Activated CD8-positive, alpha-beta memory T cell treated with anti-CD3 and anti-CD28 coated beads, Interleukin-2, amount 50 U/mL, for 1 hour (primary cell): Measurements from ENCODE around the gene AIG1.
"Not testable (repeated sequence)": the region's sequence is repeated elsewhere in the genome, so short reads cannot be mapped to it uniquely, and the experiment has no call there.

Source experiments
- DNase-seq: peaks from one replicate; pipeline ENCODE4 v3.0.0-alpha.2; 2020; ENCODE audit errors: extremely low read depth

Gene AIG1

GRCh38 chr6:143229400-143229799 lies 168.7 kb downstream of the AIG1 start:
- no peak for DNase-seq

DNA sequence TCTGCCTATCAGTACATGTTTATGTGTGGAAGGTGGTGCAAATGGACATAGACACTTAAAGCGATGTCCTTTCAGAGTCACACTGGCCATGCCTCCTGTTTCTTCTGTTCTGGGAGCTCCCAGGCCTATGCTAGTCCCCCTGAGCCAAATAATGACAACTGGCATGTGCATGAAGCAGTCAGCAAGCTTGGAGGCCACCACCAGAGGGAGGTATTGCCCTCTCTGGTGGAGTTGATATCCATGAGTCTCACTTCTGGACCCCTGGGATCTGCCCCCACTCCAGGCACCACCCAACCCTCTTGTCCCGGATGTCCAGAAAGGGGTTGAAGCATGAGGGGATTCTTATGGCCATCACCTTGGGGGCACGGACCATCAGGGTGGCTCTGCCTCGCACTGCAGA lies 172.2 kb downstream of the AIG1 start:
- DNase-seq, result no peak

DNA sequence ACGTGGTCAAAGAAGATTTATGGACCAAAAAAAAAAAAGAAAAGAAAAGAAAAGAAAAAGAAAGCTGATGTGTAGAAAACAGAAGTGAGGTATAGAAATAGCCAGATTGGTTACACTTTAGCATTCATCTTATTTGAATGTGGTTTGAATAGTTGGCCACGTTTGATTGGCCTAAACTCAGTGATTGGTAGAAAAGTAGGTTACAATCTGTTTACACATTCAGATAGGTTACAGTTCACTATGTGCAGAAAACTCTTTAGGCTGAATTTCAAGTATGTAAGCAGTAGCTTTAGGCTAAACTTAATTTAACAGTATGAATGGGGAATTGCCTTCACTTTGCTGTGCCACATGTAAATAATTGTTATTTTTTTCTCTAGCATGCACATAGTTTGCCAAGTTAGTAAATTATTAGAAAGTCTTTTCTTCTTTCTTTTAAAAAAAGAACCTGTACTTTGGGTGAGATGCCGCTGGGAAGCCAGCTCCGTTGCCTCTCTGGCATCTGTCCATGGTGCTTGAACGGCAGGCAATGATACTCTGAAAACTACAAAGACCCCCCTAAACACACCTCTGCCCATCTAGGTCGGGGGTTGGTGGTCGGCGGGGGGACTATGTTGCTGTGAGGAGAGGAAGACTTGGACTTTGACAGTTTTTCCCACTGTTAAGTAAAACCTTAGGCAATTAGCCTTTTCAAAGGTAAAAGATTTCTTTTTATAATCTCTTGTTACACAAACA lies 173.0 kb downstream of the AIG1 start:
- no peak for DNase-seq

GRCh38 chr6:143234734-143235133 lies 174.0 kb downstream of the AIG1 start:
- no peak for DNase-seq

DNA sequence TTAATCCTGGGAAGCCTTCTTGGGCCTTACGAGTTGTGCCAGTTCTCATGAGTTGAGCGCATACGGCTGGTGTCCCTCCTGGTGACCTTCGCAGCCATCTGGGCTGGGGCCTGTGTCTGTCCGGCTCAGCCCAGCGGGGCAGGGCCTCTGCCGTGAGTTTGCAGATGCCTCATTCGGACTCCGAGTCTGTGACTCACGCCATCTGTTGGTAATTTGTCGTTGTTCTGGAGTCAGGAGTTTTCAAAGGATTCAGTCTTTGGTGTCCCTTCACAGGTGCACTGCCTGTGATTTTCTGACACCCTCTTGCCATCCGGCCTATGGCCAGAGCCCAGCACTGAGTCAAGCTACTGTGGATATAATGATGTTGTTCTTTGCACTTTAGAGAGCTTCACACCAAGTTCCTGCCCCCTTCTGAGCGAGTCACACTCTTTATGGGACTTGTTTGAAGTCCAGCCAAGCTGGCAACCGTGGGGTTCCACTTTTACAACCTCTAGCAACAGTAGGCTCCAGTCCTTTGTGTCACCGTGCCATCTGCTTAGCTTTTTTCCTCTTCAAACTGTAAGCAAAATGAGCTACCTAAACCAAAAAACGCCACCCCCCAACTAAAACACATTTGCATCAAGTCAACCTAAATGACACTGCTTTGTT lies 175.6 kb downstream of the AIG1 start:
- no peak for DNase-seq

DNA sequence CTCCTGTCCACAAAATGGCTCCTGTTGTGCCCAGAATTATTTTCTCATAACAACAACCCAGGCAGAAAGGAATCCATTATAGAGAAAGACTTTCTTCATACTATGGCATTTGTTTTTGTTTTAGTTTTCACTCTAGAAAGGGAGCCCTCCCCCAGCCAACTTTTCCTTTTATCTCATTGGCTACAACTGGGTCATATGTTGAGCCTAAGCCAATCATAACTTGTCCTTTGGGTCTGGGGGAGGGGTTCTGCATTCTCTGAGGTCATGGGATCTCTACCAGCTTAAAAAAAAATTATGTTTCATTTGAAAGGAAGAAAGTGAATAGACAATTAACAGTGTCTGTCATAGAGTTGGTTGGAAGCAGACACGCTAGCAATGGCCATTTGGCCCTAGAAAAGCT lies 177.6 kb downstream of the AIG1 start:
- no peak for DNase-seq

- DNase-seq, result no peak
Measured at GRCh38 chr6:143241111-143241510, 180.4 kb downstream of the AIG1 start.

DNA sequence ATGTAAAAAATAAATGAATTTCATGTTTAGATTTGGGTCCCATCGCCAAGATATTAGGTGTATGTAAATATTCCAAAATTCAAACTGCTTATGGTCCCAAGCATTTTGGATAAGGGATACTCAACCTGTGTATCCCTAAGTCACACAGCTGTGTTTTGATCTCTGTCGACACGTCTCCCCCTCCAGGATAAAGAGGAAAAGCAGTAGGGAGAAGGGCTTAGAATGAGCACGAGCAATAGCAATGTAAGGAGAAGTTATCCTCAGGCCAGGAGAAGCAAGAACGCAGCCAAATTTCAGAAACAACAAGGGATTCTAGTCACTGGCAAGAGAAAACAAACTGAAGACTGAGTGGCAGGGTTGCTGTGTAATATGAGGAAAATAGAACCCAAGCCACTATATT lies 181.2 kb downstream of the AIG1 start:
- no peak for DNase-seq

DNA sequence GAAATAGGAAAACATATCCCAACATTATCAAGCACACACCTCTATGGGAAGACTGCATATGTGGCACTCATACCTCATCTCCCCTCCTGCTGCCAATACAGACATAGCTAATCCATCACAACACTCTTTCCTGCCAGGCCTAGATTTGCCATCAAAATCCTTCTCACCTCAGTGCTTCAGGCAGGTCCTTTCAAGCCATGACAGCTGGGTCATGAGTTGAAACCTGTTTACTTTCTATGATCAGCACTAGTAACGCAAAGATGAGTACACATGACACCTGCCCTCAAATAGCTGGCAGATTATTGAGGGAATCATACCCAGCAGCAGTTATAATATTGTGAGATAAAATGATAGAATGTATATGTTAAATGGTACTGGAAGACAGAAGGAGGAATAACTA lies 183.1 kb downstream of the AIG1 start:
- DNase-seq, result no peak

- DNase-seq, result no peak
Measured at GRCh38 chr6:143245656-143246055, 185.0 kb downstream of the AIG1 start.

GRCh38 chr6:143246166-143246775 lies 185.6 kb downstream of the AIG1 start:
- not testable (repeated sequence) for DNase-seq

- no peak for DNase-seq
Measured at GRCh38 chr6:143247586-143247985, 186.9 kb downstream of the AIG1 start.

DNA sequence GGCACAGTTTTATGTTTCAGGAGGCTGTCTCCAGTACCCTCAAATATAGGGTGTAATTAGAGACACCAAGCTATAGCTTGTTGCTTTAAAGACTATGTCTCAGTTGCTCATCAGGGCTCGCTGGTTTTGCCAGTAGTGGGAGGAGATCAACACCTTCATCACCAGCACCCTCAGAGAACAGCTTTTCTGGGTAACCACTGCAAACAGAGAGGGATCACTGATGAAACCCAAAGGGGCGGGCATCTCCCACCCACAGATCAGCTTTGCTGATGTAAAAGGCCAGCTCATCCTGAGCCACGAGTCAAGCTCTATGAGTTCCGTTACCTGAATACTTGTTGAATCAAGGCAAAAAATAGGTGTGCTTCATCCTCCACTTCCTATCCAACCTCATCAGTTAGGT lies 187.7 kb downstream of the AIG1 start:
- DNase-seq, result no peak

DNA sequence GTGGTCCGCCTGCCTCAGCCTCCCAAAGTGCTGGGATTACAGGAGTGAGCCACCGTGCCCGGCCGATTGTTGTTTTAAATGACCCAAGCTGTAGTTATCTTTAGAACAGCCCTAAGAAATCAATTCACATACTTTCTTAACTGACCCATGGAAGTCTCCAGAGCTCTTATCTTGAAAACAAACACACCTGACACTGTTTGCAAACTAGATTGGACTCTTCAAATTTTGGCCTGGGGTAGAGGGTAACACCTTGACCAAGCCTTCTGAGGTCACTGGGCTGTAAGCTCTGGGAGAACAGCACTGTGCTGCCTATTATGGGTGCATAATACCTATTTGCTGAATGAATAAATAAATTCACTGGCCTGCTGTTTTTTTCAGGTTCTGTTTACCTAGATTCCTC lies 190.6 kb downstream of the AIG1 start:
- DNase-seq, result no peak

GRCh38 chr6:143252961-143253360 lies 192.3 kb downstream of the AIG1 start:
- DNase-seq, result no peak

DNA sequence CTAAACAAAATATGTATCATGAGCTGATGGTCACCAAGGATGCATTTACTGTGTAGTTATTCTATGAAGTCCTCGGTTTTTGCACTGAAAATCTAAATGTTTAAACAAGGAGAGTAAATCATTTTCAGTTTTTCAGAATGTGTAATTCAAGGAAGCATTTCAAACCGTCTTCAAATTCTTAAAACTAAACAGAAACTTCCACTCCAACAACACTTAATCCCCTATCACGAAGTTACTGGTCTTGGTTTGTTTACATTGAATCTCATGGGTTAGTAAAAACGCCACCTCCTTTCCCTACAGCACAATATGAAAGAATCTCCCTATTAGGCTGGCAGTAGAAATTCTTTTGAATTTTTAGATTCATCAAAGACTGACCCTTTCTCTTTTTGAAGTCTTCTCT lies 192.9 kb downstream of the AIG1 start:
- no peak for DNase-seq

DNA sequence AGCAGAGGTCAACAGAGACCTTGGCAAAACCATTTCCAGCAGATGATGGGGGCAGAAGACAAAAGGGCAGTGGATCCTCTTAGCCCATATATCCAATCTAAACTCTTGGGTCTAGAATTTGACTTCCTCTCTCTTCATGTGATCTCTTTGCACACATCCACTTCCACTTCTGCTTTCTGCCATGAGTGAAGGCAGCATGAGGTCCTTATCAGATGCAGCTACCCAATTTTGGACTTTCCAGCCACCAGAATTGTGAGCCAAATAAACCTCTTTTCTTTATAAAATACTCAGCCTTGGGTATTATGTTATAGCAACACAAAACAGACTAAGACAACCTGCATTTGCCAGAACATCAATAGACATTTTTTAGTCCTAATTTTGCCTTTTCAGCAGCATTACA lies 198.3 kb downstream of the AIG1 start:
- DNase-seq, result no peak

GRCh38 chr6:143260857-143261256 lies 200.2 kb downstream of the AIG1 start:
- no peak for DNase-seq

GRCh38 chr6:143261899-143262436 lies 201.3 kb downstream of the AIG1 start:
- no peak for DNase-seq

GRCh38 chr6:143262859-143263258 lies 202.2 kb downstream of the AIG1 start:
- DNase-seq, result no peak

DNA sequence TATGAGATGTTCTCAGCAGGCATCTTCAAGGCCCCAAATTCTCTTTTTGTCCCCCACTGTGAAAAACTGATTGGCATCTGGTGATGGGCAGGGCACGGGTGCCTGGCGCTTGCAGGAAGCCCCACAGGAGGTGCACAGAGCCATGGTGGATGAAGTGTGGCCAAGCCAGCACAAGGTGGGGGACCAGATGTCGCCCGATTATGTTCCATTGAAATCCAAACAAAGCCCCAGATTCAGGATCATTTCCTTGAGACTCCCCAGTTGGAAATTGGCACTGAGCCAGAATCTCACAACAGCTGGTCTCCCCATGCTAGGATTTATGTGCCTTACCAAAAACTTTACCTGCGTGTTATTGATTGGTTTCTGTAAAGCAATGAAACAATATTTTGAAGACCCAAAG lies 203.7 kb downstream of the AIG1 start:
- no peak for DNase-seq

GRCh38 chr6:143264986-143265764 lies 204.5 kb downstream of the AIG1 start:
- no peak for DNase-seq
